GM13977 (cell line): ENCODE data around the gene C2CD2.

ENCODE experiments used
- DNase-seq: peaks from one replicate; pipeline ENCODE4 v3.0.0; 2012; ENCODE audit warnings: low spot score
- CTCF ChIP-seq: IDR thresholded peaks from 2 replicates; pipeline ENCODE4 v1.5.1; 2012; ENCODE audit warnings: mild to moderate bottlenecking, control low read depth; ENCODE audit not compliant: insufficient read depth; ENCODE audit errors: extremely low read depth, missing control alignments
- in situ Hi-C: fragments of 300-500 bp; cut with MboI; formaldehyde crosslinking; loops from one replicate; pipeline ENCODE4 v1.12.0; 2022; ENCODE audit warnings: low sequenced_read_pairs, low pct_unique_long_range_greater_than_20kb, mixed read lengths, inconsistent platforms; ENCODE audit not compliant: unreplicated experiment

C2CD2 gene

GRCh38 chr21:41976611-41977010, 22.8 kb upstream of the C2CD2 start:
- no peak for TF ChIP-seq CTCF
- DNase-seq = no peak
- in situ Hi-C loops = no loop called here

GRCh38 chr21:41975391-41976272, 21.8 kb upstream of the C2CD2 start:
- DNase-seq = peak; percentile 12
- in situ Hi-C loops = no loop called here
- no peak for TF ChIP-seq CTCF

- DNase-seq = no peak
- TF ChIP-seq CTCF = no peak
- in situ Hi-C loops = no loop called here
Observed at GRCh38 chr21:41974752-41975053, 20.9 kb upstream of the C2CD2 start.

GRCh38 chr21:41973861-41974751, 20.3 kb upstream of the C2CD2 start:
- peak; percentile 31 for TF ChIP-seq CTCF
- in situ Hi-C loops = no loop called here

GRCh38 chr21:41973427-41973831, 19.6 kb upstream of the C2CD2 start:
- TF ChIP-seq CTCF = no peak
- in situ Hi-C loops = no loop called here
- DNase-seq = no peak

More at GRCh38 chr21:41973861-41974751, 20.3 kb upstream of the C2CD2 start:
- peak; percentile 44 for DNase-seq

- in situ Hi-C loops = no loop called here
- no peak for TF ChIP-seq CTCF
- no peak for DNase-seq
Observed at GRCh38 chr21:41972511-41973205, 18.8 kb upstream of the C2CD2 start.
